Measurements from ENCODE around the gene KDM8. TPM values are rescaled to one million over a fixed set of nuclear protein-coding genes. Genes with fewer than 3 reads are reported as not detected.

The KDM8 gene
- total RNA-seq, 1 experiment from 2014 or later: 4.3 TPM

GRCh38 chr16:27236635-27237218 lies 33.4 kb downstream of the KDM8 start:
- H3K36me3 ChIP-seq: no peaks in the 10 kb centered on the region
- DNase-seq: no peak
- H3K27me3 ChIP-seq: no peaks in the 10 kb centered on the region
- no peaks in the 10 kb centered on the region for H3K9me3 ChIP-seq (replicated peaks)
- H3K27ac ChIP-seq: no peak overlapping the region
- H3K4me3 ChIP-seq: no peak overlapping the region
- peaks cover 30% of the 10 kb centered on the region for H3K4me1 ChIP-seq

- H3K4me1 ChIP-seq: peaks cover 31% of the 10 kb centered on the region
- H3K27ac ChIP-seq: no peak overlapping the region
Observed at GRCh38 chr16:27237219-27238015, 34.1 kb downstream of the KDM8 start.

GRCh38 chr16:27238016-27238587 lies 34.8 kb downstream of the KDM8 start:
- Histone ChIP-seq H3K4me3 (no peak overlapping the region), H3K36me3 (no peaks in the 10 kb centered on the region), H3K27me3 (no peaks in the 10 kb centered on the region), H3K27ac (no peak overlapping the region), H3K9me3 (replicated peaks) (no peaks in the 10 kb centered on the region), H3K4me1 (peaks cover 29% of the 10 kb centered on the region)
- no peak for DNase-seq

More at GRCh38 chr16:27237219-27238015, 34.1 kb downstream of the KDM8 start:
- H3K36me3 ChIP-seq: no peaks in the 10 kb centered on the region
- no peak for DNase-seq
- no peak overlapping the region for H3K4me3 ChIP-seq
- H3K9me3 ChIP-seq (replicated peaks): no peaks in the 10 kb centered on the region
- H3K27me3 ChIP-seq: no peaks in the 10 kb centered on the region

GRCh38 chr16:27238591-27238990 lies 35.3 kb downstream of the KDM8 start:
- H3K4me3 ChIP-seq: no peak overlapping the region
- H3K27me3 ChIP-seq: no peaks in the 10 kb centered on the region
- peaks cover 34% of the 10 kb centered on the region for H3K4me1 ChIP-seq
- no peak for DNase-seq
- no peaks in the 10 kb centered on the region for H3K9me3 ChIP-seq (replicated peaks)
- no peak overlapping the region for H3K27ac ChIP-seq
- H3K36me3 ChIP-seq: no peaks in the 10 kb centered on the region

- Histone ChIP-seq H3K9me3 (replicated peaks) (no peaks in the 10 kb centered on the region), H3K36me3 (no peaks in the 10 kb centered on the region), H3K27ac (no peak overlapping the region), H3K27me3 (no peaks in the 10 kb centered on the region), H3K4me1 (peaks cover 38% of the 10 kb centered on the region), H3K4me3 (no peak overlapping the region)
- no peak for DNase-seq
Observed at GRCh38 chr16:27239026-27239425, 35.7 kb downstream of the KDM8 start.

- Histone ChIP-seq H3K4me1 (peaks cover 31% of the 10 kb centered on the region), H3K4me3 (no peak overlapping the region), H3K36me3 (no peaks in the 10 kb centered on the region), H3K27ac (no peak overlapping the region), H3K27me3 (no peaks in the 10 kb centered on the region), H3K9me3 (replicated peaks) (no peaks in the 10 kb centered on the region)
- no peak for DNase-seq
Observed at GRCh38 chr16:27239906-27240655, 36.8 kb downstream of the KDM8 start.

GRCh38 chr16:27240948-27241531 lies 37.7 kb downstream of the KDM8 start:
- DNase-seq: no peak
- Histone ChIP-seq H3K27ac (no peak overlapping the region), H3K4me1 (peaks cover 25% of the 10 kb centered on the region), H3K9me3 (replicated peaks) (no peaks in the 10 kb centered on the region), H3K4me3 (no peak overlapping the region), H3K27me3 (no peaks in the 10 kb centered on the region), H3K36me3 (no peaks in the 10 kb centered on the region)

GRCh38 chr16:27241658-27242057 lies 38.3 kb downstream of the KDM8 start:
- DNase-seq: no peak
- H3K27ac ChIP-seq: no peak overlapping the region
- no peak overlapping the region for H3K4me3 ChIP-seq
- H3K36me3 ChIP-seq: no peaks in the 10 kb centered on the region
- H3K4me1 ChIP-seq: peaks cover 20% of the 10 kb centered on the region
- no peaks in the 10 kb centered on the region for H3K9me3 ChIP-seq (replicated peaks)
- no peaks in the 10 kb centered on the region for H3K27me3 ChIP-seq

GRCh38 chr16:27242398-27242797 lies 39.1 kb downstream of the KDM8 start:
- H3K4me1 ChIP-seq: peaks cover 17% of the 10 kb centered on the region

GRCh38 chr16:27242868-27243590 lies 39.7 kb downstream of the KDM8 start:
- no peaks in the 10 kb centered on the region for H3K27me3 ChIP-seq
- H3K4me3 ChIP-seq: peak overlapping the region; percentile 52
- H3K36me3 ChIP-seq: no peaks in the 10 kb centered on the region
- H3K4me1 ChIP-seq: peaks cover 17% of the 10 kb centered on the region
- H3K27ac ChIP-seq: peak overlapping the region; percentile 93
- no peaks in the 10 kb centered on the region for H3K9me3 ChIP-seq (replicated peaks)
- DNase-seq: peak; percentile 84 to 89

More at GRCh38 chr16:27242398-27242797, 39.1 kb downstream of the KDM8 start:
- H3K36me3 ChIP-seq: no peaks in the 10 kb centered on the region
- no peak for DNase-seq
- H3K9me3 ChIP-seq (replicated peaks): no peaks in the 10 kb centered on the region
- H3K27ac ChIP-seq: peak overlapping the region; percentile 93
- H3K4me3 ChIP-seq: peak overlapping the region; percentile 52
- H3K27me3 ChIP-seq: no peaks in the 10 kb centered on the region

- Histone ChIP-seq H3K4me3 (no peak overlapping the region), H3K4me1 (peaks cover 17% of the 10 kb centered on the region), H3K27ac (peak overlapping the region; percentile 93), H3K27me3 (no peaks in the 10 kb centered on the region), H3K36me3 (no peaks in the 10 kb centered on the region), H3K9me3 (replicated peaks) (no peaks in the 10 kb centered on the region)
- DNase-seq: no peak
Observed at GRCh38 chr16:27243725-27244362, 40.5 kb downstream of the KDM8 start.

GRCh38 chr16:27244363-27244755 lies 41.0 kb downstream of the KDM8 start:
- Histone ChIP-seq H3K36me3 (no peaks in the 10 kb centered on the region), H3K4me1 (peaks cover 17% of the 10 kb centered on the region), H3K9me3 (replicated peaks) (no peaks in the 10 kb centered on the region), H3K4me3 (no peak overlapping the region), H3K27ac (0 out of 2 replicates have a peak overlapping the region, but pooled peaks have one; percentile 93), H3K27me3 (no peaks in the 10 kb centered on the region)
- no peak for DNase-seq

- no peaks in the 10 kb centered on the region for H3K36me3 ChIP-seq
- peaks cover 17% of the 10 kb centered on the region for H3K4me1 ChIP-seq
- no peak overlapping the region for H3K27ac ChIP-seq
- no peaks in the 10 kb centered on the region for H3K27me3 ChIP-seq
- no peaks in the 10 kb centered on the region for H3K9me3 ChIP-seq (replicated peaks)
- H3K4me3 ChIP-seq: no peak overlapping the region
- no peak for DNase-seq
Observed at GRCh38 chr16:27245276-27246172, 42.2 kb downstream of the KDM8 start.
